C4-2B (cell line): ENCODE data around the gene SLC19A3.

Experiments used
- H3K27ac ChIP-seq: fragments of 450-650 bp; 2 replicates; pipeline ENCODE4 v1.5.1; 2017
- CTCF ChIP-seq: fragments of 450-650 bp; conservative IDR thresholded peaks from 2 replicates; pipeline ENCODE4 v1.5.1; 2017; ENCODE audit warnings: mild to moderate bottlenecking
- ZFX ChIP-seq: fragments of 450-650 bp; IDR thresholded peaks from 2 replicates; pipeline ENCODE4 v1.6.1; 2017

SLC19A3 gene

GRCh38 chr2:227643990-227644551, 73.8 kb downstream of the SLC19A3 start:
- H3K27ac ChIP-seq, result no peak overlapping the region
- TF ChIP-seq CTCF (no peak), ZFX (no peak)

GRCh38 chr2:227642656-227643055, 75.2 kb downstream of the SLC19A3 start:
- no peak overlapping the region for H3K27ac ChIP-seq
- no peak for TF ChIP-seq CTCF
- TF ChIP-seq ZFX, result no peak

DNA sequence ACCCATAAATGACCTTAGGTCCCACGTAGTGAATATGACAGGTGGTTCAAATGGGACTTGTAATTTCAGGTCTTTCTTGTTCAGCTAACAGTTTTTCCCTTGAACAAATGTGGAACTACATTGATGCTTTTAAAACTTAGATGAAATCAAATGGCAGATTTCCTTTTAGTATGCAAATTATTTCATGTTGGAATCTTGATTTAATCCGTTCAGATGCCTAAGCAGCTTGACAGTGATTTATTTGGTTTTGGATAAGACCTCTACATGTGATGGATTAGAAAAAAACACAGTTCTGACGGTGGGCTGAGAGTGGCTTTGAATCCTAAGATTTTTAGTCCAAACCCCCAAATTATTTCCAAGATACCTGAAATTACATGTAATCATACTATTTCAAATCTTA, 83.6 kb downstream of the SLC19A3 start:
- H3K27ac ChIP-seq, result no peak overlapping the region
- TF ChIP-seq ZFX (no peak), CTCF (no peak)
